ENCODE results near the gene SUN5. TPM values are rescaled to one million over a fixed set of nuclear protein-coding genes. Genes with fewer than 3 reads are reported as not detected.
"Not testable (repeated sequence)": the region's sequence is repeated elsewhere in the genome, so short reads cannot be mapped to it uniquely, and the experiment has no call there.

Gene SUN5, protein sequence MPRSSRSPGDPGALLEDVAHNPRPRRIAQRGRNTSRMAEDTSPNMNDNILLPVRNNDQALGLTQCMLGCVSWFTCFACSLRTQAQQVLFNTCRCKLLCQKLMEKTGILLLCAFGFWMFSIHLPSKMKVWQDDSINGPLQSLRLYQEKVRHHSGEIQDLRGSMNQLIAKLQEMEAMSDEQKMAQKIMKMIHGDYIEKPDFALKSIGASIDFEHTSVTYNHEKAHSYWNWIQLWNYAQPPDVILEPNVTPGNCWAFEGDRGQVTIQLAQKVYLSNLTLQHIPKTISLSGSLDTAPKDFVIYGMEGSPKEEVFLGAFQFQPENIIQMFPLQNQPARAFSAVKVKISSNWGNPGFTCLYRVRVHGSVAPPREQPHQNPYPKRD
- total RNA-seq (2014; rRNA removed; shearing (Covaris generic)): not detected in 2 replicates

DNA sequence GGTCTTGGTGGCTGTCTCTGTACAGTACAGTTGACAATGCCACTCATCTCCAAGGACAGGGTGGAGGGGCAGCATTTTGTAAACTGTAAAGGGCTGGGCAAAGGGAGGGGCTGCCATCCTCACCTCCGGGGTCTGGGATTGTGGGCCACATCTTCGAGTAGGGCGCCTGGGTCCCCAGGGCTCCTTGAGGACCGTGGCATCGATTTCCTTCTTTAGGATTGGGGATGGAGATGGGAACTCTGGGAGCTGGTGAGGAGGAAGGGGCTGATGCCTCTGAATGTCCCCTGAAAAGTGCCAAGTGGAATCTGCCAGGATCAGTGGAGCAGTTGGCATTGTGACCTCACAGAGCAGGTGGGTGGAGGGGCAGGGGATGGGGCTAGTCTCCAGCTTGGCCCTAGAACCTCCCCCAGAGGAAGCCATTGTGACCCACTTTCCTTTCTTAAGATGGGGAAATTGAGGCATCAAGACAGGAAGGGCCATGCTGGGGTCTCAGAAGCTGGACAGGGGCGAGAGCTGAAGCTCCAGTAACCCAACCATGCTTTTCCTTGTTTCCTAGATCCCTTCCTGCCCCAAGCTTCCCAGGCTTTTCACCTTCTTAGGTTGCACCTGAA lies at the start of gene SUN5:
Gene SUN5 (minus strand): TSS at position 293 of the 611 bp plus-strand sequence. CDS start 93 bp downstream, at position 200.
- Histone ChIP-seq H3K36me3 (no peaks in the 10 kb centered on the region), H3K4me1 (peaks cover 2% of the 10 kb centered on the region; the same call in 1 of the 2 replicates), H3K27me3 (no peaks in the 10 kb centered on the region), H3K27ac (no peak within 1 kb of the TSS), H3K4me3 (no peak within 1 kb of the TSS), H3K9me3 (replicated peaks) (no peaks in the 10 kb centered on the region)
- no peak for DNase-seq

DNA sequence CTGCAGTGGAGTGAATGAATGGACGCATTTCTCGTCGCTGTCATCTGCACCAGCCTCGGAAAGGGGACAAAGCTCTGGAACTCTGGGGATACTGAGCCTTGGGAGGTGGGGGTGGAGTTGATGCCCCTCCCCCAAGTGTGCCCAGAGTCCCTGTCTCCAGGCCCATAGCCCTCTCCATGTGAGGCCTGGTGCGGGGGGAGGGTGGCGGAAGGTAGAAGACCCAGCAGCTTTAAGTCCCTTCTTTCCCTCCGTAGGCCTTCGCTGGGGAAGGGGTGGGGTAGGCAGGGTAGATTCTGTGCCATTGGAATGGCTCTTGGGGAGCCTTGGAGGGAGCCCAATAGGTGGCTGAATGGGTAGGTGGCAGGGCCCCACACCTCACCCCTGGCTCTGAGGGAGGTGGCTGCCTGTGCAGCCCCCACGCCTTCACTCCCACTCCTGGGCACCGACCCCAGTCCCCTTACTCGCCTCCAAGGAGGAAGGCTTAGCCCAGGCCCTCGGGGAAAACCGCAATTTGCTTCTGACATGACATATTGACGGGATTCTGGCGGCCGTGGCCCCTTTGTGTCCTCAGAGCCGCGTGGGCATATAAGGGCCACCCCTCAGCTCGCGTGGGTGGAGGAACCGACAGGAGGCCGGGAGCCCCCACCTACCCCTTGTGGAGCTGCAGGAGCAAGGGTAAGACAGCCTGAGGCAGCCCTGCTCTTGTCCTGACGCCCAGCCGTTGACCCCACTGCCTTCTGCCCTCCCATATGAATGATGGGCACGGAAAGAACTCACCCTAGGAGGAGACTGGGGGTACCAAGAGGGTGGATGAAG lies 49.3 kb upstream of the SUN5 start, which contains the start of gene BPIFB3:
Gene BPIFB3 (plus strand): TSS at position 613 of the 816 bp plus-strand sequence. CDS start 1,533 bp downstream, outside the sequence.
- H3K27ac ChIP-seq: no peak within 1 kb of the TSS
- no peak for DNase-seq

DNA sequence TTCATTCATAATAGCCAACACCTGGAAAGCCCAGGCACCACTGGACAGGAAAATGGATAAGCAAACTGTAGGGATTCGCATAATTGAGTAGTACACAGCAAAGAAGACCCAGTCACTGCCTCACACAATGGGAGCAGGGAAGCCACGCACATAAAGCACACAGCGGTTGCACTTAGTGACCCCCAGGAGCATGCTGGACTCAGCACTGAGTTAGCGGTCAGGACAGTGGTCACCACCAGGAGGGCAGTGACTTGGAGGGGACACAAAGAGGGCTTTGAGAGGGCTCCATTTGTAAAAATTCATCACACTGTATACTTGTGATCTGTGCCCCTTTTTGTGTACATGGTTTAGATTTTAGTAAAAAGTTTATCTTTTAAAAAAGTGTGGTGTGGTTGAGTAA lies 47.1 kb upstream of the SUN5 start:
- Histone ChIP-seq H3K27ac (no peak overlapping the region), H3K4me1 (0 out of 2 replicates have a peak, but pooled peaks cover 4% of the 10 kb centered on the region), H3K36me3 (no peaks in the 10 kb centered on the region), H3K4me3 (no peak overlapping the region), H3K9me3 (replicated peaks) (no peaks in the 10 kb centered on the region), H3K27me3 (no peaks in the 10 kb centered on the region)
- DNase-seq: no peak

More for the DNA sequence above, 49.3 kb upstream of the SUN5 start, which contains the start of gene BPIFB3:
- no peaks in the 10 kb centered on the region for H3K27me3 ChIP-seq
- no peak within 1 kb of the TSS for H3K4me3 ChIP-seq
- H3K4me1 ChIP-seq: 0 out of 2 replicates have a peak, but pooled peaks cover 4% of the 10 kb centered on the region
- no peaks in the 10 kb centered on the region for H3K9me3 ChIP-seq (replicated peaks)
- H3K36me3 ChIP-seq: no peaks in the 10 kb centered on the region

DNA sequence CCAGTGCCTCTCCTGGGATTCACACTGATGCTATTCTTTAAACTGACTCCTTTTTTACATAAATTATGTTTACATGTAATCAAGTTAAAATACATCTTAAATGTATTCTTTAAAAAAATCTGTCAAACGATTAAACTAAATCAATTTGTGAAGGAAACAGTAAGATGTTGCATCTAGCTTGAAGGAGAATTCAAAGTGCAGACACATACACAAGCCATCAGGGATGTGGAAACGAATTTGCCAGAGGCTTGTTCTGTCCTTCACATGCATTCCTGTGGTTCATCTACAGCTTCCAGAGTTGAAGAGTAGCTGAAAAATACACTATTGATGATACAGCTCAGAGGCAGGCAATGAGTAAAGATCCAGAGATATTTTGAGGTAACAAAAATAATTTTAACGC lies 42.2 kb upstream of the SUN5 start:
- H3K4me3 ChIP-seq: no peak overlapping the region
- no peaks in the 10 kb centered on the region for H3K4me1 ChIP-seq
- H3K9me3 ChIP-seq (replicated peaks): peaks cover 9% of the 10 kb centered on the region; the same call in 1 of the 2 replicates
- no peaks in the 10 kb centered on the region for H3K27me3 ChIP-seq
- H3K36me3 ChIP-seq: no peaks in the 10 kb centered on the region
- DNase-seq: no peak
- no peak overlapping the region for H3K27ac ChIP-seq

DNA sequence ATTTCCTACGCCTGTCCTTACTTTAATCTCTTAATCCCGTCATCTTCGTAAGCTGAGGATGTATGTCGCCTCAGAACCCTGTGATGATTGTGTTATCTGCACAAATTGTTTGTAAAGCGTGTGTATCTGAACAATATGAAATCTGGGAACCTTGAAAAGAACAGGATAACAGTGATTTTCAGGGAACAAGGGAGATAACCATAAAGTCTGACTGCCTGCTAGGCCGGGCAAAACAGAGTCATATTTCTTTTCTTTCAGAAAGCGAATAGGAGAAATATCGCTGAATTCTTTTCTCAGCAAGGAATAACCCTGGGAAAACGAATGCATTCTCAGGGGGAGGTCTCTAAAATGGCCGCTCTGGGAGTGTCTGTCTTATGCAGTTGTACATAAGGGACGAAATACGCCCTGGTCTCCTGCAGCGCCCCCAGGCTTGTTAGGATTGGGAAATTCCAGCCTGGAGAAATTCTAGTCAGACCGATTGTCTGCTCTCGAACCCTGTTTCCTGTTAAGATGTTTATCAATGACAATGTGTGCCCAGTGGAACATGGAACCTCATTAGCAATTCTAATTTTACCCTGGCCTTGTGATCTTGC lies 41.0 kb upstream of the SUN5 start:
- not testable (repeated sequence) for H3K27ac ChIP-seq; H3K4me1 ChIP-seq; H3K27me3 ChIP-seq; H3K36me3 ChIP-seq; H3K9me3 ChIP-seq (replicated peaks); DNase-seq; H3K4me3 ChIP-seq

DNA sequence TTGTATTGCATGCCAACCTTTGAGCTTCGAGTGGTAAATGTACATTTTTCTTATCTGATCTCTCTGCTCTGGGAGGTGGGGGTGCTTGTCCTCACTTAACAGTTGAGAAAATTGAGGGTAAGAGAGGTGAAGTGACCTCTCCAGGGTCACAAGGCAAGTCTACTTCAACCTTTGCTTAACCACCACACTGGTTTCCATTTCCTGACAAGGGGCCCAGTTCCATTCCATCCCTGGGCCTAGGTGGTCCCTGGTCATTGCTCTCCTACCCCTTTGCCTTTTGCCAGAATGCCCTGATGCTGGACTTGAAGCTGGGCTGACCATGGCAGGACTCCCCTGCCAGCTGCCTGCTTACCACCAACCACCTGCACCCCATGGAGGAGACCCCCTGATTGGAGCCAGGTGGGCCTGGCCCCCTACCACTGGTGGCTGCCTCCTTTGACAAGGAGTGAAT lies 39.5 kb upstream of the SUN5 start:
- peaks cover 9% of the 10 kb centered on the region; the same call in 1 of the 2 replicates for H3K9me3 ChIP-seq (replicated peaks)
- H3K4me3 ChIP-seq: no peak overlapping the region
- no peak overlapping the region for H3K27ac ChIP-seq
- no peak for DNase-seq
- H3K4me1 ChIP-seq: no peaks in the 10 kb centered on the region
- H3K36me3 ChIP-seq: no peaks in the 10 kb centered on the region
- H3K27me3 ChIP-seq: no peaks in the 10 kb centered on the region

DNA sequence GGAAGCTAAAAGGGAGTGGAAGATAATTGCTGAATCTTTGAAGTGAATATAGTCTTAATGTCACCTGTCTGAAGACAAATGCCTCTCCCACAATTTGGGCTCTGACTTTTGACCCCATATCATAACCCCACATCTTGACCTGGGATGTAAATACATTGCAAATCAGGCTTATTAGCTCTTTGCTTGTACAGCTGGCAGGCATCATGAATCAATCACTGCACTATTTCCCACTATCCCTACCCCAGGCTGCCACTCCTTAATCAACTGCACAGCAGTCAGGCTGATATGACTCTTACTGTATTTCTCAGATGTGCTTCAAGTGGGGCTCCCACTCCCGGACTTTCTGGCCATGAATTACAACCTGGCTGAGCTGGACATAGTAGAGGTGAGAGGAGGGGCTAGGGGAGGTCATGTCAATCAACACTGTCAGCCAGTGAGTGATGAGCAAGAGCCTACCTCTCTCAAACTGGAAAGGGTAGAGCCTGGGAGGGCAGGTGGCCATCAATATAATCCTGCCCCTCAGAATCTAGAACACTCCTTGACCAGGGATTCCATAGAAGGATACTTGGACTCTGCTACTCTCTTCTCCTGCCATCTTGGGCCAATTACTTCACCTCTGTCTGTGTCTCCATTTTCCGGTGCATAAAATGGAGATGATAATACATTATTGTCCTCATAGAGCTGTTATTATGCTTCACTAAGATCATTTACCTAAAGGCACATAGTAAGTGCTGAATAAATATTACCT lies 38.9 kb upstream of the SUN5 start:
- DNase-seq: no peak
- H3K4me1 ChIP-seq: no peaks in the 10 kb centered on the region
- no peaks in the 10 kb centered on the region for H3K36me3 ChIP-seq
- peaks cover 9% of the 10 kb centered on the region; the same call in 1 of the 2 replicates for H3K9me3 ChIP-seq (replicated peaks)
- H3K27ac ChIP-seq: no peak overlapping the region
- H3K27me3 ChIP-seq: no peaks in the 10 kb centered on the region
- no peak overlapping the region for H3K4me3 ChIP-seq

DNA sequence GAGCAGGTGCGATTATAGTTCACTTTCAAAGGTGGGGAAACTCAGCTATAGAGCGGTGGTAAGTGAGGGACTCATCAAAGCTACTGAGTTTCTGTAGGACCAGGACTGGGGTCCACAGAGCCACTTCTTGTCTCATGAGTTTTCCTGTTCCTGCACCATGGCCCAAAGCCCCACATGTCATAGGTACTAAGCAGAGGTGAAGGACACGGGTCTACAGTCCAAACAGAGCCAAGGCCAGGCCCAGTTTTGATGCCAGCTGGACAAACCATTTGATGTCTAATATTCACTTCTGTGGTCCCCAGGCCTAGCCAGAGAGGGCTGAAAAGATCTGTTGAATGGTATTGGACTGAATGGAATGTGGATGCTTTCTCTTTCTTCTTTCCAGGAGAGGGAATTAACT lies 38.2 kb upstream of the SUN5 start:
- peaks cover 9% of the 10 kb centered on the region; the same call in 1 of the 2 replicates for H3K9me3 ChIP-seq (replicated peaks)
- H3K27ac ChIP-seq: no peak overlapping the region
- no peak for DNase-seq
- H3K4me1 ChIP-seq: no peaks in the 10 kb centered on the region
- H3K27me3 ChIP-seq: no peaks in the 10 kb centered on the region
- H3K36me3 ChIP-seq: no peaks in the 10 kb centered on the region
- H3K4me3 ChIP-seq: no peak overlapping the region

DNA sequence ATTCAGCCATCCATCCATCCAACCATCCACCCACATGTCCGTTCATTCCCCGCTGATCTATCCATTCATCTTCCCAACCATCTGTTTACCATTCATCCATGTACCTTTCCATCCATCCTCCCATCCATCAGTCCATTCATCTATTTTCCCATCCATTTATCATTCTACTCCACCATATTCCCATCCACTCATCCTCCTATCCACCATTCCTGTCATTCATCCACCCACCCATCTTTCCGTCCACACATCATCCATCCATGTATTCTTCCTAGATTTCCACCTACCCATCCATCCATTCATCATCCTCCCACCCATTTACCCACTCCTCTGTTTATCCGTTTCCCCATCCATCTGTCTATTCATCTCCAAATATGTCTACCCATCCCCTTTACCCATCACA lies 34.0 kb upstream of the SUN5 start:
- peaks cover 4% of the 10 kb centered on the region; the same call in 1 of the 2 replicates for H3K4me1 ChIP-seq
- H3K9me3 ChIP-seq (replicated peaks): no peaks in the 10 kb centered on the region
- H3K27ac ChIP-seq: no peak overlapping the region
- H3K27me3 ChIP-seq: no peaks in the 10 kb centered on the region
- H3K4me3 ChIP-seq: no peak overlapping the region
- no peak for DNase-seq
- no peaks in the 10 kb centered on the region for H3K36me3 ChIP-seq

DNA sequence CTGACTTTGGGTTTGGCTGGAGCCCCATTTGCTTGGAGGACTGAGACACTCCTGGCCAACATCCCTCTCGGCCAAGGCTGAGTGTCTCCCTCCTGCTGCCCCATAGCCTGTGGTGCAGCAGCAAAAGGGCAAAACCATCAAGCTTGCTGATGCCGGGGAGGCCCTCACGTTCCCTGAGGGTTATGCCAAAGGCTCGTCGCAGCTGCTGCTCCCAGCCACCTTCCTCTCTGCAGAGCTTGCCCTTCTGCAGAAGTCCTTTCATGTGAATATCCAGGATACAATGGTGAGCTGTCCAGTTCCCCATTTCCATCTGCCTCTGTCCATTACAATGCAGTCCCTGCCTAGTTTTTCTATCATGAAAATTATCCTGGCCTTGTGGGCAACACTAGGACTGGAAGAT lies 33.2 kb upstream of the SUN5 start:
- peaks cover 4% of the 10 kb centered on the region; the same call in 1 of the 2 replicates for H3K4me1 ChIP-seq
- no peak overlapping the region for H3K27ac ChIP-seq
- H3K9me3 ChIP-seq (replicated peaks): no peaks in the 10 kb centered on the region
- DNase-seq: peak; percentile 71 to 73
- no peaks in the 10 kb centered on the region for H3K27me3 ChIP-seq
- no peak overlapping the region for H3K4me3 ChIP-seq
- no peaks in the 10 kb centered on the region for H3K36me3 ChIP-seq

DNA sequence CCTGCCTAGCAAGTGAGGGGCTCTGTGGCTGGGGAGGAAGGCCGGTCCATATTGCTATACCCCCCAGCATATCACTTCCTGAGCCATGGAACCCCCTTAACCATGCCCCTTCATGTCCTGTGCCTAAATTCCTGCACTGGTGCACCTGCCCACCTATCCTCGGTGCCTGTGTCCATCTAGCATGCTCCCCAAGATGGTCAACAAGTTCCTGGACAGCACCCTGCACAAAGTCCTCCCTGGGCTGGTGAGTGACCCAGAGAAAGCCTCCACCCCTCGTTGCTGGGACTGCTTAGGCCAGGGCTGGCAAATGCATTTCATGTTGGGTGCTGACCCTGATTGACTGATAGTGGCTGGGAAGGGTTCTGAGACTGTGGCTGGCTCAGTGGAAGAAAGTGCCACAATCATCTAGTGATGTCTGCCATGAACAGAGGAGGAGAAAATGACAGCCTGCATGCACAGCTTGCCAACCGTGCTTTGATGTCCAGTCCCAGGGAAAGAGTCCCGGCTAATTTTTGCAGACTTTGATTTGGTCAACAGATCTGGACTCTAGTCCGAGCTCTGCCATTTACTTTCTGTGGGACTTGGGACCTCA lies 30.8 kb upstream of the SUN5 start:
- peaks cover 4% of the 10 kb centered on the region; the same call in 1 of the 2 replicates for H3K4me1 ChIP-seq
- H3K4me3 ChIP-seq: no peak overlapping the region
- no peaks in the 10 kb centered on the region for H3K9me3 ChIP-seq (replicated peaks)
- H3K36me3 ChIP-seq: no peaks in the 10 kb centered on the region
- no peak for DNase-seq
- H3K27me3 ChIP-seq: no peaks in the 10 kb centered on the region; the same call in 1 of the 2 replicates
- H3K27ac ChIP-seq: no peak overlapping the region

DNA sequence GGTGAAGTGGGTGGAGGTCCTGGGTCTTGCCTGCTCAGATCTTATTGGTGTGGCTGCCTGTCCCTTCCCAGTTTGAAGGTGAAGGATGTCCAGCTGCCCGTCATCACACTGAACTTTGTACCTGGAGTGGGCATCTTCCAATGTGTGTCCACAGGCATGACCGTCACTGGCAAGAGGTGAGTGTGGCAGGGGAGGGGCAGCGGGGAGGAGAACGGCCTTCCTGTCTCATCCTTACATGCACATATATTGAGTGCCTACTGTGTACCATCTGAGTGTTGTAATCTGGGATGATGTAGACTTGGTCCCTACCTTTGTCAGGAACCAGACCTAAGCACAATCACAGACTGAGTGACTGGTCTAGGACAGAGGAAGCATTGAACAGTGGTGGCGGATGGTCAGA lies 29.9 kb upstream of the SUN5 start:
- Histone ChIP-seq H3K27ac (no peak overlapping the region), H3K4me1 (peaks cover 4% of the 10 kb centered on the region; the same call in 1 of the 2 replicates), H3K9me3 (replicated peaks) (no peaks in the 10 kb centered on the region), H3K27me3 (no peaks in the 10 kb centered on the region; the same call in 1 of the 2 replicates), H3K36me3 (no peaks in the 10 kb centered on the region), H3K4me3 (no peak overlapping the region)
- no peak for DNase-seq

DNA sequence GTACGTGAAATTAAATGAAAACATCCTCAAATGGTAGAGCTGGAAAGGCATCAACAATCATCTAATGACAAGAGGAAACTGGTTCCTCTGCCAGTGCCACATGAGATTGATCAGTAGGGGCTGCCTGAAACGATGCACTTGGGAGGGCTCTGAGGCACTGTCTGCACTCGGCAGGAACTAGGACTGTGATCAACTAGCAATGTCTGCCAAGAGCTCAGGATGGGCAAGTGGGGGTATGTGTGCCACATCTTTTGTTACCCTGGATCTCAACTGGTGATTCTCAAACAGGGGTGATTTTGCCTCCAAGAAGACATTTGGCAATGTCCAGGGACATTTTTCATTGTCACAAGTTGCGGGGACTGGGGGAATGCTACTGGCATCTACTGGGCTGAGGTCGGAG lies 29.1 kb upstream of the SUN5 start:
- H3K36me3 ChIP-seq: no peaks in the 10 kb centered on the region
- H3K4me1 ChIP-seq: peaks cover 4% of the 10 kb centered on the region; the same call in 1 of the 2 replicates
- H3K27me3 ChIP-seq: peaks cover 5% of the 10 kb centered on the region; the same call in 1 of the 2 replicates
- no peaks in the 10 kb centered on the region for H3K9me3 ChIP-seq (replicated peaks)
- no peak overlapping the region for H3K27ac ChIP-seq
- no peak for DNase-seq
- H3K4me3 ChIP-seq: no peak overlapping the region
